CD4-positive, CD25-positive, alpha-beta regulatory T cell (primary cell): ENCODE data around the gene TTPAL. TPM values are rescaled to one million over a fixed set of nuclear protein-coding genes. Genes with fewer than 3 reads are reported as not detected.
A peak's percentile ranks its signal among the peaks of the same experiment; 100 is the strongest.
"Not testable (repeated sequence)": the region's sequence is repeated elsewhere in the genome, so short reads cannot be mapped to it uniquely, and the experiment has no call there.

ENCODE experiments used
- ATAC-seq, 2 donors: fragments of 150-1000 bp; cut with Tn5 transposase; one replicate each; pipeline ENCODE4 v1.10.0; 2021; ENCODE audit warnings: low read depth in 2 of 2, moderate number of reproducible peaks in 2 of 2, moderate library complexity in 1 of 2
- DNase-seq, 3 donors: peaks; one replicate each; pipeline versions ENCODE4 v3.0.0 to v3.0.0-alpha.2; 2012 to 2022; ENCODE audit warnings: mixed read lengths in 1 of 3
- H3K27ac ChIP-seq: one replicate; pipeline ENCODE4 v1.7.0; 2013; ENCODE audit warnings: mild to moderate bottlenecking, low read length; ENCODE audit not compliant: insufficient read depth, poor library complexity, severe bottlenecking
- H3K27me3 ChIP-seq: one replicate; pipeline ENCODE4 v1.7.0; 2013; ENCODE audit warnings: low read length; ENCODE audit not compliant: control insufficient read depth, insufficient read depth
- H3K36me3 ChIP-seq: one replicate; pipeline ENCODE4 v1.7.0; 2013; ENCODE audit warnings: mild to moderate bottlenecking, low read length, moderate library complexity; ENCODE audit not compliant: control insufficient read depth, insufficient read depth
- H3K4me1 ChIP-seq: 2 replicates; pipeline ENCODE4 v1.7.0; 2013; ENCODE audit warnings: mild to moderate bottlenecking, low read length; ENCODE audit not compliant: insufficient read depth, control insufficient read depth, poor library complexity, severe bottlenecking
- H3K4me3 ChIP-seq: one replicate; pipeline ENCODE4 v1.7.0; 2013; ENCODE audit warnings: low read depth, mild to moderate bottlenecking, low read length, moderate library complexity
- H3K9me3 ChIP-seq, 2 experiments: 1 replicate in 1 of 2; 2 replicates in 1 of 2; pipeline ENCODE4 v1.7.0; 2013; ENCODE audit warnings: low read length in 2 of 2, mild to moderate bottlenecking in 1 of 2, moderate library complexity in 1 of 2; ENCODE audit not compliant: control insufficient read depth in 2 of 2
- H3K27ac Mint-ChIP-seq, 3 donors: one replicate each; pipeline ENCODE4 v1.8.0; 2020 to 2022; ENCODE audit warnings: mild to moderate bottlenecking in 3 of 3, mixed read lengths in 3 of 3, moderate library complexity in 2 of 3
- H3K27me3 Mint-ChIP-seq: one replicate; pipeline ENCODE4 v1.8.0; 2022; ENCODE audit warnings: mild to moderate bottlenecking, mixed read lengths
- H3K36me3 Mint-ChIP-seq: one replicate; pipeline ENCODE4 v1.8.0; 2020; ENCODE audit warnings: mixed read lengths
- H3K4me1 Mint-ChIP-seq, 4 donors: one replicate each; pipeline ENCODE4 v1.8.0; 2020 to 2022; ENCODE audit warnings: mixed read lengths in 4 of 4, mild to moderate bottlenecking in 1 of 4
- H3K4me3 Mint-ChIP-seq, 4 donors: one replicate each; pipeline ENCODE4 v1.8.0; 2020 to 2022; ENCODE audit warnings: mild to moderate bottlenecking in 4 of 4, mixed read lengths in 4 of 4, moderate library complexity in 3 of 4
- H3K9me3 Mint-ChIP-seq, 7 donors: one replicate each; pipeline ENCODE4 v1.8.0; 2020 to 2022; ENCODE audit warnings: mixed read lengths in 7 of 7, mild to moderate bottlenecking in 3 of 7, moderate library complexity in 2 of 7
- polyA plus RNA-seq, 4 donors: library from polyadenylated mRNA; unstranded; fragments of 300-500 nt; fragmentation: Illumina TruSeq; gene quantifications; one replicate each; pipeline ENCODE4 v1.2.3, GENCODE V29; 2021
- total RNA-seq: library from RNA; stranded (reverse); gene quantifications from one replicate; pipeline ENCODE4 v1.2.3, GENCODE V29; 2022

The TTPAL gene
- total and polyA plus RNA-seq, 5 donors from 2014 or later: 11.5 to 14.4 (median 13.2) TPM

- no peaks in the 10 kb centered on the region for H3K36me3 Mint-ChIP-seq
- H3K4me1 ChIP-seq: no peaks in the 10 kb centered on the region
- DNase-seq (no peak), ATAC-seq (no peak)
- no peaks in the 10 kb centered on the region for H3K9me3 ChIP-seq
- H3K36me3 ChIP-seq: no peaks in the 10 kb centered on the region
- H3K4me1 Mint-ChIP-seq: no peaks in the 10 kb centered on the region
- no peaks in the 10 kb centered on the region for H3K9me3 Mint-ChIP-seq
- H3K4me3 Mint-ChIP-seq: no peak overlapping the region
- H3K27ac ChIP-seq: no peak overlapping the region
- H3K27me3 ChIP-seq: no peaks in the 10 kb centered on the region
- peaks cover 1% of the 10 kb centered on the region for H3K27me3 Mint-ChIP-seq
- no peak overlapping the region for H3K27ac Mint-ChIP-seq
- no peak overlapping the region for H3K4me3 ChIP-seq
These were observed 10.6 kb upstream of the TTPAL start for GRCh38 chr20:44465001-44465560.

- H3K36me3 ChIP-seq: no peaks in the 10 kb centered on the region
- H3K27ac Mint-ChIP-seq: no peak overlapping the region
- no peaks in the 10 kb centered on the region for H3K27me3 ChIP-seq
- H3K4me1 ChIP-seq: no peaks in the 10 kb centered on the region
- H3K4me1 Mint-ChIP-seq: no peaks in the 10 kb centered on the region
- H3K4me3 Mint-ChIP-seq: no peak overlapping the region
- no peak overlapping the region for H3K27ac ChIP-seq
- H3K36me3 Mint-ChIP-seq: no peaks in the 10 kb centered on the region
- H3K4me3 ChIP-seq: no peak overlapping the region
- ATAC-seq: no peak
- no peak for DNase-seq
- H3K9me3 ChIP-seq: no peaks in the 10 kb centered on the region
- no peaks in the 10 kb centered on the region for H3K9me3 Mint-ChIP-seq
- H3K27me3 Mint-ChIP-seq: peaks cover 7% of the 10 kb centered on the region
These were observed 8.3 kb upstream of the TTPAL start for GRCh38 chr20:44467289-44467883.

- Mint-ChIP-seq H3K36me3 (no peaks in the 10 kb centered on the region), H3K4me3 (no peak overlapping the region), H3K27ac (no peak overlapping the region), H3K27me3 (peaks cover 7% of the 10 kb centered on the region), H3K9me3 (no peaks in the 10 kb centered on the region), H3K4me1 (no peaks in the 10 kb centered on the region)
- Histone ChIP-seq H3K27ac (no peak overlapping the region), H3K4me1 (no peaks in the 10 kb centered on the region), H3K9me3 (no peaks in the 10 kb centered on the region), H3K4me3 (no peak overlapping the region), H3K36me3 (no peaks in the 10 kb centered on the region), H3K27me3 (no peaks in the 10 kb centered on the region)
- ATAC-seq (no peak), DNase-seq (no peak)
These were observed 7.5 kb upstream of the TTPAL start for GRCh38 chr20:44468044-44468782.

DNA sequence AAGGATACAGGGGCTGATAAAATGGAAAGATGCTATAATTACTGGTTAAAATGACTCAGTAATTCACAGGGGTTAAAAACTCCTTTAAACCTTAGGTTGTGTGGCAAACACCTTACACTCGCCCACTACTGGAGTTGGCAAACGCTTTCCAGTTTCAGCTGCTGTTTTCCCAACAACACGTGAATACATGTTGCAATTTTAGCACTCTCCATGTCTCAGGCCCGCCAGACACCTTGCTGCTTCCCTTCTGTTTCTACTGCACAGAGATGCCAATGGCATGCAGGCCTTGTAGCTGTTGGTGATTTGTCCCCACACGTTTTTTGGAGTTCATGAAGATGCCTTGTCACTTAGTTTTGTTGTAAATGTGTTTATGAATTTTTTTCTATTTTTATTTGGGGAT is 5.3 kb upstream of the TTPAL start:
- no peaks in the 10 kb centered on the region for H3K36me3 ChIP-seq
- DNase-seq: no peak
- H3K27ac ChIP-seq: no peak overlapping the region
- peaks cover 4 to 7% (median 4%) of the 10 kb centered on the region in 4 donors for H3K4me1 Mint-ChIP-seq
- no peaks in the 10 kb centered on the region for H3K9me3 Mint-ChIP-seq
- H3K4me1 ChIP-seq: peaks cover 3% of the 10 kb centered on the region
- H3K36me3 Mint-ChIP-seq: no peaks in the 10 kb centered on the region
- H3K27me3 Mint-ChIP-seq: peaks cover 7% of the 10 kb centered on the region
- H3K27me3 ChIP-seq: no peaks in the 10 kb centered on the region
- no peaks in the 10 kb centered on the region for H3K9me3 ChIP-seq
- no peak overlapping the region for H3K4me3 ChIP-seq
- peak overlapping the region in 1 of 3 donors; percentile 69 for H3K27ac Mint-ChIP-seq
- H3K4me3 Mint-ChIP-seq: no peak overlapping the region
- ATAC-seq: no peak

DNA sequence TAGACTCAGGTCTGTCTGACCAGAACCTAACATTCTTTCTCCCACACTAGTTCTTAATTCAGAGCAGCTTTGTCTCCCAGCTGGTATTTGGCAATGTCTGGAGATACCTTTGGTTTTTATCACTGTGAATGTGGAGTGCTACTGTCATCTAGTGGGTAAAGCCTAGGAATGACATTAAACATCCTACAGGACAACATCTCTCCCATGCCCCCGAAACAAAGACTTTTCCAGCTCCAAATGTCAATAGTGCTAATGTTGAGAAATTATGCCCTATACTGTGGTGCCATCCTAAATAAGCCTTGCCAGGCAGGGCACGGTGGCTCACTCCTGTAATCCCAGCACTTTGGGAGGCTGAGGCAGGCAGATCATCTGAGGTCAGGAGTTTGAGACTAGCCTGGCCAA is 4.2 kb upstream of the TTPAL start:
- ATAC-seq (no peak), DNase-seq (no peak)
- Histone ChIP-seq H3K27ac (no peak overlapping the region), H3K4me1 (peaks cover 14% of the 10 kb centered on the region), H3K4me3 (no peak overlapping the region), H3K27me3 (no peaks in the 10 kb centered on the region), H3K9me3 (no peaks in the 10 kb centered on the region), H3K36me3 (no peaks in the 10 kb centered on the region)
- H3K36me3 Mint-ChIP-seq: no peaks in the 10 kb centered on the region
- no peak overlapping the region for H3K27ac Mint-ChIP-seq
- H3K4me3 Mint-ChIP-seq: no peak overlapping the region
- peaks cover 7% of the 10 kb centered on the region for H3K27me3 Mint-ChIP-seq
- no peaks in the 10 kb centered on the region for H3K9me3 Mint-ChIP-seq
- peaks cover 7 to 17% (median 11%) of the 10 kb centered on the region in 4 donors for H3K4me1 Mint-ChIP-seq

GRCh38 chr20:44472283-44472682 is 3.4 kb upstream of the TTPAL start:
- not testable (repeated sequence) for H3K4me3 Mint-ChIP-seq, H3K9me3 ChIP-seq, DNase-seq, H3K36me3 ChIP-seq, H3K27me3 Mint-ChIP-seq, H3K4me3 ChIP-seq, ATAC-seq, H3K27me3 ChIP-seq, H3K27ac ChIP-seq, H3K9me3 Mint-ChIP-seq, H3K36me3 Mint-ChIP-seq
- H3K4me1 Mint-ChIP-seq: peaks cover 15 to 25% (median 19%) of the 10 kb centered on the region in 4 donors
- H3K4me1 ChIP-seq: peaks cover 19% of the 10 kb centered on the region
- H3K27ac Mint-ChIP-seq: peak overlapping the region in 1 of 3 donors; percentile 54

DNA sequence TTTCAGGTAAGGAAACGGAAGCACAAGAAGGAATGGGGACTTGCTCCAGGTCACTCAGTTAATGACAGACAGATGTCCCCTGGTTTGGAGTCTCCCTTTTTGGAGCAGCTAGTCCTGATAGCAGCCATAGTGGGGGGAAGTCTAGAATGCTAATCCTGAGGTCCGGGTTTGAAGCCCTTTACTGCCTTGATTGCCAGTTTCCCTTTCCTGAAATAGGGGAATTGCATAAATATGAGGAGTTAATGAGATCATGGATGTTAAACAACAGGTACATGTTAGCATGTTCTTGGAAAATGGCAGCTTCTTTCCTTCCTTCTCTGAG is 341 bp upstream of the TTPAL start:
- Mint-ChIP-seq H3K9me3 (no peaks in the 10 kb centered on the region), H3K4me3 (peak overlapping the region; percentile 90 to 98 (median 94)), H3K27me3 (peaks cover 4% of the 10 kb centered on the region), H3K4me1 (peaks cover 18 to 26% (median 23%) of the 10 kb centered on the region in 4 donors), H3K36me3 (peaks cover under 1% of the 10 kb centered on the region), H3K27ac (peak overlapping the region; percentile 94 to 98 (median 97))
- Histone ChIP-seq H3K36me3 (peaks cover 3% of the 10 kb centered on the region), H3K4me1 (peaks cover 19% of the 10 kb centered on the region), H3K4me3 (peak overlapping the region; percentile 92), H3K27ac (peak overlapping the region; percentile 96), H3K27me3 (no peaks in the 10 kb centered on the region), H3K9me3 (no peaks in the 10 kb centered on the region)
- ATAC-seq (no peak), DNase-seq (no peak)
